Panc1 (cell line): ENCODE data around the gene SERTAD1. TPM values are rescaled to one million over a fixed set of nuclear protein-coding genes. Genes with fewer than 3 reads are reported as not detected.
"Not testable (repeated sequence)": the region's sequence is repeated elsewhere in the genome, so short reads cannot be mapped to it uniquely, and the experiment has no call there.

ENCODE experiments used
- ATAC-seq: fragments of 200-7000 bp; cut with Tn5 transposase; 2 replicates; pipeline ENCODE4 v1.9.1; 2020; ENCODE audit warnings: mild to moderate bottlenecking, moderate library complexity
- BruUV-seq: library from RNA; stranded (reverse); fragments of 400-500 nt; replicated peaks from 2 replicates; lab custom pipeline; 2021; lab: Mats Ljungman, UMichigan
- CTCF ChIA-PET: fragments of 300-600 bp; sonication (Branson Sonifier 250); formaldehyde crosslinking; loops from one replicate; lab custom pipeline; 2022; ENCODE audit warnings: antibody characterized with exemption; lab: Charles Lee
- POLR2A ChIA-PET: fragments of 300-600 bp; sonication (Branson Sonifier 250); formaldehyde crosslinking; loops from one replicate; lab custom pipeline; 2022; ENCODE audit warnings: antibody characterized with exemption; lab: Charles Lee
- DNase-seq: peaks from one replicate; pipeline ENCODE4 v3.0.0-alpha.2; 2010; ENCODE audit warnings: low read depth, low spot score
- H3K27ac ChIP-seq: 2 replicates; pipeline ENCODE4 v1.5.1; 2011; ENCODE audit warnings: mild to moderate bottlenecking, low read length, inconsistent platforms
- H3K27me3 ChIP-seq: fragments of 200-500 bp; sonication (Bioruptor generic); 2 replicates; pipeline ENCODE4 v1.6.0; 2014; ENCODE audit warnings: low read length, inconsistent platforms; ENCODE audit not compliant: control insufficient read depth, insufficient read depth
- H3K36me3 ChIP-seq: fragments of 200-500 bp; sonication (Bioruptor generic); 2 replicates; pipeline ENCODE4 v1.5.1; 2014; ENCODE audit warnings: inconsistent platforms, mild to moderate bottlenecking, low read length, moderate library complexity; ENCODE audit not compliant: control insufficient read depth, insufficient read depth
- H3K4me1 ChIP-seq: 2 replicates; pipeline ENCODE4 v1.5.1; 2011; ENCODE audit warnings: inconsistent platforms, mild to moderate bottlenecking, low read length, moderate library complexity; ENCODE audit not compliant: control insufficient read depth, insufficient read depth
- H3K4me3 ChIP-seq, 2 experiments: 2 replicates each; pipeline ENCODE4 v1.5.1; 2011 to 2012; ENCODE audit warnings: low read depth in 2 of 2, low read length in 2 of 2, mild to moderate bottlenecking in 2 of 2, inconsistent platforms in 1 of 2, moderate library complexity in 1 of 2
- H3K9me3 ChIP-seq: fragments of 200-500 bp; sonication (Bioruptor generic); 2 replicates; pipeline ENCODE4 v1.5.1; 2014; ENCODE audit warnings: low read depth, mild to moderate bottlenecking, inconsistent platforms, low read length, moderate library complexity; ENCODE audit not compliant: control insufficient read depth, insufficient read depth
- POLR2AphosphoS5 ChIP-seq: IDR thresholded peaks from 2 replicates; pipeline ENCODE4 v1.6.1; 2012; ENCODE audit warnings: mild to moderate bottlenecking, low read depth, low read length, moderate library complexity
- REST ChIP-seq, 2 experiments: IDR thresholded peaks; 2 replicates each; pipeline ENCODE4 v1.6.1; 2011 to 2012; ENCODE audit warnings: low read depth in 2 of 2, control low read depth in 1 of 2, low read length in 1 of 2, mild to moderate bottlenecking in 1 of 2, moderate library complexity in 1 of 2; ENCODE audit not compliant: insufficient read depth in 1 of 2
- SIN3A ChIP-seq: IDR thresholded peaks from 2 replicates; pipeline ENCODE4 v1.6.1; 2012; ENCODE audit warnings: low read depth, mild to moderate bottlenecking, low read length, moderate library complexity, borderline replicate concordance; ENCODE audit not compliant: insufficient read depth
- TCF7L2 ChIP-seq: IDR thresholded peaks from 2 replicates; pipeline ENCODE4 v1.6.1; 2011; ENCODE audit warnings: mild to moderate bottlenecking, low read depth, low read length, inconsistent platforms
- in situ Hi-C: cut with HindIII; loops from 2 replicates; pipeline ENCODE4 v1.10.0; 2016; ENCODE audit warnings: low sequenced_read_pairs, low pct_unique_long_range_greater_than_20kb
- intact Hi-C: fragments of 100-400 bp; cut with micrococcal nuclease; formaldehyde crosslinking; loops from one replicate; pipeline ENCODE4 v1.10.0; 2022; ENCODE audit not compliant: unreplicated experiment
- total RNA-seq: library from RNA; stranded (reverse); gene quantifications from one replicate; pipeline ENCODE4 v1.2.1, GENCODE V29; 2021; ENCODE audit not compliant: unreplicated experiment
- TF ChIP-seq, protein P1 (sequence below): fragments of 450-650 bp; IDR thresholded peaks from 2 replicates; pipeline ENCODE4 v1.5.1; 2017; ENCODE audit warnings: mild to moderate bottlenecking

The SERTAD1 gene
- total RNA-seq, 1 experiment from 2014 or later, result 13.4 TPM

DNA sequence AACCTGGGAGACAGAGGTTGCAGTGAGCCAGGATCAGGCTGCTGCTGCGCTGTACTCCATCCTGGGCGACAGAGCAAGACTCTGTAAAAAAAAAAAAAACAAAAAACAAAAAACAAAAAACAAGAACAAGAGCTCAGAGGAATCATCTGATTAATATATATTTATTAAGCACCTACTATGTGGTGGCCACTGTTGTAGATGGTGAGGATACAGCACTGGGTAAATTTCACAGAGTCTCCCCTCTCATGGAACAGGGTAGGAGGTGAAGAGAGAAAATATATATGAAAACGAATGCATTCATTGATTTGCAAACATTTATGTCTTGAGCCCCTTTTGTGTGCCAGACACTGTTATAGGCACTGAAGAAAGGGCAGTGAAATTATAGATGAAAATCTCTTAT is 5.9 kb upstream of the SERTAD1 start:
- intact Hi-C loops (no loop called here), in situ Hi-C loops (no loop called here)
- H3K27me3 ChIP-seq, result no peaks in the 10 kb centered on the region
- H3K9me3 ChIP-seq, result no peaks in the 10 kb centered on the region
- TF ChIP-seq POLR2AphosphoS5, result no peak
- TF ChIP-seq, protein P1, sequence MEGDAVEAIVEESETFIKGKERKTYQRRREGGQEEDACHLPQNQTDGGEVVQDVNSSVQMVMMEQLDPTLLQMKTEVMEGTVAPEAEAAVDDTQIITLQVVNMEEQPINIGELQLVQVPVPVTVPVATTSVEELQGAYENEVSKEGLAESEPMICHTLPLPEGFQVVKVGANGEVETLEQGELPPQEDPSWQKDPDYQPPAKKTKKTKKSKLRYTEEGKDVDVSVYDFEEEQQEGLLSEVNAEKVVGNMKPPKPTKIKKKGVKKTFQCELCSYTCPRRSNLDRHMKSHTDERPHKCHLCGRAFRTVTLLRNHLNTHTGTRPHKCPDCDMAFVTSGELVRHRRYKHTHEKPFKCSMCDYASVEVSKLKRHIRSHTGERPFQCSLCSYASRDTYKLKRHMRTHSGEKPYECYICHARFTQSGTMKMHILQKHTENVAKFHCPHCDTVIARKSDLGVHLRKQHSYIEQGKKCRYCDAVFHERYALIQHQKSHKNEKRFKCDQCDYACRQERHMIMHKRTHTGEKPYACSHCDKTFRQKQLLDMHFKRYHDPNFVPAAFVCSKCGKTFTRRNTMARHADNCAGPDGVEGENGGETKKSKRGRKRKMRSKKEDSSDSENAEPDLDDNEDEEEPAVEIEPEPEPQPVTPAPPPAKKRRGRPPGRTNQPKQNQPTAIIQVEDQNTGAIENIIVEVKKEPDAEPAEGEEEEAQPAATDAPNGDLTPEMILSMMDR, result no peak
- TF ChIP-seq TCF7L2, result no peak
- TF ChIP-seq SIN3A, result no peak
- no peak for TF ChIP-seq REST (IDR thresholded peaks at IDR 0.05; ENCODE audit: insufficient read depth in 1 of 2, low read depth in 2 of 2, low read length in 1 of 2)
- POLR2A ChIA-PET, result interaction anchor here (0.6 kb wide), 1 partner anchor 134 kb away, joined by 5 read pairs; no protein-coding TSS in a partner anchor
- no peaks in the 10 kb centered on the region for H3K36me3 ChIP-seq
- H3K4me1 ChIP-seq, result peaks cover 6% of the 10 kb centered on the region
- no TSS peak for BruUV-seq
- 0 out of 2 replicates have a peak overlapping the region, but pooled peaks have one; percentile 44 for H3K27ac ChIP-seq
- no peak for DNase-seq
- no peak overlapping the region for H3K4me3 ChIP-seq
- no peak for ATAC-seq
- CTCF ChIA-PET, result no interaction called here

- CTCF ChIA-PET, ATAC-seq, BruUV-seq: not testable (repeated sequence)
These were observed 4.5 kb upstream of the SERTAD1 start for GRCh38 chr19:40430242-40430641.

GRCh38 chr19:40428197-40428596 is 2.4 kb upstream of the SERTAD1 start:
- H3K4me1 ChIP-seq, ATAC-seq, BruUV-seq, intact Hi-C loops, H3K9me3 ChIP-seq, H3K4me3 ChIP-seq, H3K27ac ChIP-seq, in situ Hi-C loops, H3K36me3 ChIP-seq, POLR2A ChIA-PET, H3K27me3 ChIP-seq, DNase-seq: not testable (repeated sequence)
- CTCF ChIA-PET, result interaction anchor here (0.6 kb wide), 1 partner anchor 1135 kb away, joined by 4 read pairs; no protein-coding TSS in a partner anchor

More at GRCh38 chr19:40430242-40430641, 4.5 kb upstream of the SERTAD1 start:
- intact Hi-C loops, DNase-seq, H3K27me3 ChIP-seq, H3K36me3 ChIP-seq, H3K4me1 ChIP-seq, in situ Hi-C loops, H3K4me3 ChIP-seq, H3K27ac ChIP-seq, H3K9me3 ChIP-seq: not testable (repeated sequence)
- POLR2A ChIA-PET, result interaction anchor here (0.6 kb wide), 1 partner anchor 885 kb away, joined by 4 read pairs; no protein-coding TSS in a partner anchor
